ENCODE data around the gene KIAA1755.

KIAA1755 gene, protein sequence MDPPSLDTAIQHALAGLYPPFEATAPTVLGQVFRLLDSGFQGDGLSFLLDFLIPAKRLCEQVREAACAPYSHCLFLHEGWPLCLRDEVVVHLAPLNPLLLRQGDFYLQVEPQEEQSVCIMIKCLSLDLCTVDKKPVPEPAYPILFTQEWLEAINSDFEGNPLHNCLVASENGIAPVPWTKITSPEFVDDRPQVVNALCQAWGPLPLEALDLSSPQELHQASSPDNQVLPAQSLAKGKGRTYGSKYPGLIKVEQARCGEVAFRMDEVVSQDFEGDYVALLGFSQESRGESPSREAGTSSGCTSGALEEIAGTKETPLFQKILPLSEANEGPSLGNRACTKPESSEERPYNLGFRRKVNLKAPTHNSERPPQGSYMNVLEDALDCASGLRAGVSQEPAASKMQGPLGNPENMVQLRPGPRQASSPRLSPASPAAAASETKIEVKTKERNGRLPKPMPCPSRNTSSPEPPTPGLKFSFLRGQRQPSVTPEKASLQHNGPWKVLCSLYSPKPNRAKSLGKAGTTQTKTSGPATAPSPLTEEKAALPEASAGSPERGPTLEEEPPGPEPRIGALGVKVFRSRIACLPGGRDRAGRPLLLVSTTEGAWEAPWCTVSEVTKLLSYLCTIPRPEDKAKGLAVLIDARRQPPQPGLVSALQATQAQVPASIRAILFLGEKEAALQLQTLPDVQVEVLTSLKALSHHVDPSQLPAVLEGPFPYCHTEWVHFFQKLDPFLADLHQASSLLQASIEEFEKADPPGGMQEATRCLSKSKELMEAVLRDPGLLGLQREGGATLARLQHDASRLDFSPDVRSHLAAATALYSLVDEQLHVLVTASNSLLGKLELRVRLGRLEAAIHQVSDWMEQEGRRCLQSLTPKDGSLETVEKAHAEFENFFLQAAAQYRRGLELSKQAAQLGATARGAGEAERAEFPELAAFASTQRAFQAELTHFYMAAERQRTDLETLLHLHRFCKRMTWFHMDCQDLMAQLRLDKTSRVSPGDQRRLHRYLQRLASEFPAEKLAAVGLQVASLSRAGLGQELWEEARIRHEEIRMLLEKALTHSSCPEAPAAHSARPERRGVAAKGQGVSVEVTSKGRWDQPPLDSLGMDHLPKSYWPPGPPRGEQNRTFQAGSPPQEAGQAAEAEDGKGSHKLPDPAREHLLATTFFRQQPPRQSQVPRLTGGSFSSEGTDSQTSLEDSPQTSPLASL

DNA sequence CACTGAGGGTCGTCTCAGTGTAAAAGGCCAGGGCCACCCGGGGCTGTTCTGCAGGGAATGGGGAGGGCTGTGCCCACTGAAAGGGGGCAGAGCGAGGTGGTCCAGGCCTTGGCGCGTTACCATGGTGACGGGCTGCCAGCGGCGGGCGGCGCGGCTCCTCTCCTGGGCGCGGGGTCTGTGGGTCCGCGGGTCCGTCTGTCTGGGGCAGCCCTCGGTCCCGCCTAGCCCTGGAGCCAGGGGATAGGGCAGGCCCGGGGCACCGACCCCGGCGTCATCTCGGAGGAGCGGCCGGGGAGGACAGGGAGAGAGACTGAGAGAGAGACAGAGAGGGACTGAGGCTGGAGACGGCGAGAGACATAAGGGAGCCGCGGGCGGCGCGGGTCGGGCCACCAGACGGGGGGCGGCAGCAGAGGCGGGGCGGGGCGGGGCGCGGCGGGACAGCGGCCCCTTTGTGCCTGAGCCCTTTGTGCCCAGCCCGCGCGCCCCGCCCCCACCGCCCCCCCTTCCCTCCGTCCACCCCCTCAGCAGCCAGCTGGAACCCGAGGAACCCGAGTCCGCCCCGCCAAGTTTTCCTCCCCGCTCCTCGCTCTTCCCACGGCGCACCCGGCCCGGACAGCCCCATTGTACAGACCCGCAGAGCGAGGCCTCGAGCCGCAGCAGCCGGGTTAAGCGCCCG is at the start of gene KIAA1755:
TSS of gene KIAA1755 (minus strand) at position 358 of the 676 bp plus-strand sequence. CDS start at position 123, 235 bp downstream.
- no peak for DNase-seq (ENCODE audit: extremely low read depth in 1 of 2, low read depth in 1 of 2)

DNA sequence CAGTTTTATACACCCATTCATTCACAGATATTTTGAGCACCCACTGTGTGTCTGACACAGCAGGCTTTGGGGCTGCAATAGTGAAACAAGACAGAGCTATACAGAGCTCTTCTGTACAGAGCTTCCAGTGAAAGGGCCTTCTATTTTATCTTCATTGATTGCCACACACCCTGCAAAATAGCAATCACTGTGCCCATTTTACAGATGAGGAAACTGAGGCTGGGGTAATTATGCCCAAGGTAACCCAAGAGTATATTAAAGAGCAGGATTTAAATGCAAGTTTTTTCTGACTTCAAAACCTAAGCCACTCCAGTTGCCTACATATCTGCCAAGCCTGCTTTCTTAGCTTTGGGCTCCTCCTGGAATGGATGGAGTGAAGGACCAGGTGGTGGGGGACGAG is 47.9 kb upstream of the KIAA1755 start:
- DNase-seq (ENCODE audit: extremely low read depth in 1 of 2, low read depth in 1 of 2): no peak

DNA sequence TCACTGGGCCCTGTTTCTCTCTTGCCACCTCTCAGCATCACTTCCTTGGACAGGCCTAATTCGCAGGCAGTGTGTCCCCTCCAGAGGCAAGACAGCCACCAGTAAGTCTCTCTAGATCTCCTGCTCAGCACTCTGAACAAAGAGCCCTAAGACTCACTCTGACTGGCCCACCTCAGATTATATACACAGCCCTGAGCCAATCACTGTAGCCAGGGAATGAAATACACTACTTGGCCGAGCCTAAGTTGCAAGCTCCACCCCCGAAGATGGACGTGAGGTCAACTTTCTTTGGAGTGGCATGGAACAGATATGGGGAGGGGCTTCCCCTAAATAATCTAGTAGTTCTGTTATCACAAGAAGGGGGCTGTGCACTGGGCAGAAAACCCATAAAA is 47.5 kb upstream of the KIAA1755 start:
- no peak for DNase-seq (ENCODE audit: extremely low read depth in 1 of 2, low read depth in 1 of 2)

DNA sequence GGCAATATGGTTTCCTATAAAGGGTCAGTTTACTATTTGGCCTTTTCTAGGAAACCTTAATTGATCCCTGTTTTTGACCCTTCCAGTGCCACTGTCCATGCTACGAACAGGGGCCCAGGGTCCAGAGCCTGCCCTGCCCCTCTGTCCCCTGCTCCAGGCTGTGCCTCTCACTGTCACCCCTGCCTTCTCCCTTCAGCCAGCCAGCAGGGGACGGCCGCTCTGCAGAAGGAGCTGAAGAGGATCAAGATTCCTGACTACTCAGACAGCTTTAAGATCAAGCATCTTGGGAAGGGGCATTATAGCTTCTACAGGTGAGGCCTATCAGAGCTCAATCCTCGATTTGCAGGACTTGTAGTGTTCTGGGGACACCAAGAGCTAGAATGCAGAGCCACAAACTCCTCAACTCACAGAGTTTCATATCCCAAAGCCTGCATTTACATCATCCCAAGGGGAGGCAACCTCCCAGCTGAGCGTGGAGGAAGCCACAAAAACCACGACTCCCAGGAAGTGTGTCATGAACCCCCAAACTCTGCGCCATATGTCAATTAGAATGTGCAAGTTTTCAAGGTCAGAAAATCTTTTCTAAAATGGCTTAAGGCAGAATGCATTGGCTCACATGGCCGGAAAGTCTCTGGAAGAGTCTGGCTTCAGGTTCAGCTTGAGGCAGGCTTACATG is 47.0 kb upstream of the KIAA1755 start:
- DNase-seq (ENCODE audit: extremely low read depth in 1 of 2, low read depth in 1 of 2): no peak

DNA sequence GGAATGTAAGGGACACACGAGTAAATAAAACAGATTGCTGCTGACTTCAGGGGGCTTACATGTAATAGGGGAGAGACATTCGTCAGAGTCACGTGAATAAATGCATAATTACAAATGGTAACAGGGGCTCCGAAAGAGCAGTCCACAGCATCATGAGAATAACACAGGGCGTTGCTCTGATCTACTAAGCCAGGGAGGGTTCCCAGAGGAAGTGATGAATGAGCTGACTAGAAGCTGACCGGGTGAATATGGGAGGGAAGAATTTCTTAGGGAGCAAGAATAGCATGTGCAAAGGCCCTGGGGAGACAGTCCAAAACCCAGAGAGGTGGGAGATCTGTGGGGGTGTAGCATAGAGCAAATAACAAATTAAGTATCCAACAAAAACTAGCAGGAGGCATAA is 45.8 kb upstream of the KIAA1755 start:
- no peak for DNase-seq (ENCODE audit: extremely low read depth in 1 of 2, low read depth in 1 of 2)

DNA sequence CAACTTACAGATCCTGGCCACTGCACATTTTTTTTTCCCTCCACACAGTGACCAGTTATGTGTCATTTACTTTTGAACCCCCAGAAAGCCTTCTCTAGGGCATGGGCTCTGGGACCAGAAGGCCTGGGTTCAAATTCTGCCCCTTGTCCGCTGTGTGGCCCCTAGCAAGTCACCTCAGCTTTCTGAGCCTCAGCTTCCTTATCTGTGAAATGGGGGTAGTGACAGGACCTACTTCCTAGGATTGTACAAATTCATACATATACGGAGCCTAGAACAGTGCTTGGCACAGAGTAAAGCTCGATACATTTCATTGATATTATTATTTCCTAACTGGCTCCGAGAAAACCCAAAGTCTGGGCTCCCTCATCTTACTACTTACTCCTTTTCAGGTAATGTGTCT is 45.0 kb upstream of the KIAA1755 start:
- DNase-seq (ENCODE audit: extremely low read depth in 1 of 2, low read depth in 1 of 2): no peak

DNA sequence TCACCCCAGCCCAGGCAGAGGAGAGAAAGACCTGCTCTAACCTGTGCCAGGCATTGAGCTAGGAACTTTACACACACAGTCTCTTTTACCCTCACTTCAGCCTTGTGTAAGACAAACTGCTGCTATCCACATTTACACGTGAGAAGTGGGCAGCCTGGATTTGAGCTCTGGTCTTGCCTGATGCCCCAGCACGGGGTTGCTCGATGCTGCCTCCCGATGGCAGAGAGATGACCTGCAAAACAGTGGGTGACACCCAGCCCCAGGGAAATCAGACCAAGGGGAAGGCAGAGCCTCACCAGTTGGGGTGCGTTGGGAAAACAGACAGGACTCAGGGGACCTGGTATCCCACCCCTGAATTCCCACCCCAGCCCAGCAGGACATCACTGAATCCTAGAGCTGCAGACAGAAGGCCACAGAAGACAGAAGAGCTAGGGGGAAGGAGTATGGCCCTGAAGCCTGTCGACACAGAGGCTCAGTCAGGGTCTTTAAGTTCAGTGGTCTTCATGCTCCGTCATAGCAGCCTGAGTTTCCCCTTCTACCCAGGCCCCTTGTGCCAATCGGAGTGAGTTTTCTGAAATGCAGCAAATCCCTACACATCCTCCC is 44.4 kb upstream of the KIAA1755 start:
- no peak for DNase-seq (ENCODE audit: extremely low read depth in 1 of 2, low read depth in 1 of 2)

DNA sequence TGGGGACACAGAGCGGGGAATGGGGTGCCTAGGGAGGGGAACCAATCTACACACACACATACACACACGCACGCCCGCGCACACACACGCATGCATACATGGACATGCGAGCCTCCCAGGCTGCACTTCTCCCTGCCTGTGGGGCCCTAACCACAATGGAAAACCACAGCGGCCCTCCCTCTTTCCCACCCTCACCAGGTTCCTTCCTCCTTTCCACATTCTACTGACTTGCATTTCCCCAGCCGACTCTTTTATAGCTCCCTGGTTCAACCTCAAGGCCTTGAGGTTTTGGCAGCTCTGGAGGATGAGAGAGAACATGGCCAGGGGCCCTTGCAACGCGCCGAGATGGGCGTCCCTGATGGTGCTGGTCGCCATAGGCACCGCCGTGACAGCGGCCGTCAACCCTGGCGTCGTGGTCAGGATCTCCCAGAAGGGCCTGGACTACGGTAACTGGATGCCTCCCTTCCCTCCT is 43.4 kb upstream of the KIAA1755 start, which contains the start of gene BPI:
TSS of gene BPI (plus strand) at position 249 of the 472 bp plus-strand sequence. CDS start at position 317, 68 bp downstream.
- DNase-seq (ENCODE audit: extremely low read depth in 1 of 2, low read depth in 1 of 2): no peak

DNA sequence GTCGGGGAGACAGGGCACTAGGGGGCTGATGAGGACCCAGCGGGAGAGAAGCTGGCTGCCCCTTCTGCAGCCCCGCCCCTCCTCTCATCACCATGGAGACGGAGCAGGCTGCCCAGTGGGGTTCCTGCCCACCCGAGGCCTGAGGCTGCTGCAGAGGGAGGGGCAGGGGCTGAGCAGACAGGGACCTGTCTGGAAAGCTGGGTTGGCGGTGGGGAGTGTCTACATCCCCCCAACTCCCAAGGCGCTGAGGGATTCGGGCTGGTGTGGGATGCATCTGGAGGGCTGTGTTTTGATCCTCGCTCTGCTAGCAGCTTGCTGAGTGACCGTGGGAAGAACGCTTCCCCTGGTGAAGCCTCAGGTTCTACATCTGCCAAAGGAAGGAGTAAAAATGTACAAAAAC is 42.3 kb upstream of the KIAA1755 start:
- no peak for DNase-seq (ENCODE audit: extremely low read depth in 1 of 2, low read depth in 1 of 2)

DNA sequence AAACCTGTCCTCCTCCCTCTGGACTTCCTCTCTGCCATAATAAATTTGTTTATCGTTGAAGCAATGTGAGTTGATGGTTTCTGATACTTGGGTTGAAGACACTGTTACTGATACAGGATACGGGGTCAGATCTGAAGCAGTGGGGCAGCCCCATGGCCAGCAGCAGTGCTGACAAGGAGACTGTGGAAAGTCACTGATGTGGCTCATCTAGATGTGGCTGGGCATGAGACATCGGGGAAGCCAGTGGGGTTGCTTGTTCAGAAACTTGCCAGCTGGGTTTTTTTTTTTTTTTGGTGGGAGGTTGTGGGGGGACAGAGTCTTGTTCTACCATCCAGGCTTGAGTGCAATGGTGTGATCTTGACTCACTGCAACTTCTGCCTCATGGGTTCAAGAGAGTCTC is 40.8 kb upstream of the KIAA1755 start:
- DNase-seq (ENCODE audit: extremely low read depth in 1 of 2, low read depth in 1 of 2): no peak

DNA sequence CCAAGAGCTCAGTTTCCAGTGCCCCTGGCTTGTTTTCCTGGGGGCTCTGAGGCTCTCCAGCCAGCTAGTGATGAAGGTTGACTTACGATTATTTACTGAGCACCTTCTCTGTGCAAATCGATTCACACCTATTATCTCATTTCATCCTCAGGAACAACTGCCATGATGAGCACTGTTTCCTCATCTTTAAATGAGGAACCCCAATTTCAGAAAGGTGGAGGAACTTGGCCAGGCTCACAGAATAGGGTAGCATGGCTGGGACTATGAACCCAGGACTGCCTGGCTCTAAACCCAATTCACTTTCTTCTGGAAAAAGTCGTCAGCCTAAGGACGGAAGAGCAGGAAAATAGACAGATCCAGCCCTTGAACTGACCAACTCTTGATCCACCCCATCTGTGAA is 39.9 kb upstream of the KIAA1755 start:
- no peak for DNase-seq (ENCODE audit: extremely low read depth in 1 of 2, low read depth in 1 of 2)

DNA sequence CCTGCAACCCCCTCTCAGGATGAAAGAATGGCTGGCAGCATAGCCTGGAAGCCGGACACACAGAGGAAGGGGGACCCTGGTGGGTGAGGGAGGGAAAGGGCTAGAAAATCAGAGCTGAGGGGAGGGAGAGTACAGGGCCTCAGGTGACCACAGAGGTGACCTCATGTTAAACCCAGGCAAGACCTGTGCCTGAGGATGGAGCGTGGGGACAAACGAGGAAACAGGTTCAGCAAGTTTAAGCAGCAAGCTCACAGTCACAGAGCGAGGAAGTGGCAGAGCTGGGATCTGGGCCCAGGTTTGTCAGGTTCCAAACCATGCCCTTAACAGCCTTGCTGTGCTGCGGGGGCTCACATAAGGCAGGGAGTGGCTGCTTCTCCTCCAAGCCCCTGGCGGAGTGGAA is 39.4 kb upstream of the KIAA1755 start:
- no peak for DNase-seq (ENCODE audit: extremely low read depth in 1 of 2, low read depth in 1 of 2)

DNA sequence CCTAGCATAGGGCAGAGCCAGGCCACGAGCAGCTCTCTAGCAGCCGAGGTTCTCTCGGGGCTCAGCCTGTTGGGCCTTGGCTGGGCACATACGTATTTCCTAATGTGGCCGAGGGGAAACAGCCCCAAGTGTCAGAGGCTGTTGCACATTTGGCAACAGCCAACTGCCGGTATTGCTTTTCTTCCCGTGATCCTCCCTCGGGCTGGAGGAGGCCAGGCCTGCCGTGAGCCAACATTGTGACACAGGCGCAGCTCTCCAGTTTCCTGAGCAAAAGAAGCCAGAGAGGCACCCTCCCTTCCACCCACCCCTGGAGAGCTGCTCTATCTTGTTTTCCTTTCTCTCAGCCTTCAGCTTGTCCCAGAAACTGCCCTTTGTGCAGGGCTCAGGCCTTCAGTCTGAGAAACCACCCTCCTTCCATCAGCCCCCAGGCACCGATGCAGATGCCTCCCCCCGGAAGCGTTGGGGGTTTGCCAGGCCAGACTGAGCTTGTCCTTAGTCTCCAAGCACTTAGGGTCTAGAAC is 38.3 kb upstream of the KIAA1755 start:
- DNase-seq (ENCODE audit: extremely low read depth in 1 of 2, low read depth in 1 of 2): no peak

DNA sequence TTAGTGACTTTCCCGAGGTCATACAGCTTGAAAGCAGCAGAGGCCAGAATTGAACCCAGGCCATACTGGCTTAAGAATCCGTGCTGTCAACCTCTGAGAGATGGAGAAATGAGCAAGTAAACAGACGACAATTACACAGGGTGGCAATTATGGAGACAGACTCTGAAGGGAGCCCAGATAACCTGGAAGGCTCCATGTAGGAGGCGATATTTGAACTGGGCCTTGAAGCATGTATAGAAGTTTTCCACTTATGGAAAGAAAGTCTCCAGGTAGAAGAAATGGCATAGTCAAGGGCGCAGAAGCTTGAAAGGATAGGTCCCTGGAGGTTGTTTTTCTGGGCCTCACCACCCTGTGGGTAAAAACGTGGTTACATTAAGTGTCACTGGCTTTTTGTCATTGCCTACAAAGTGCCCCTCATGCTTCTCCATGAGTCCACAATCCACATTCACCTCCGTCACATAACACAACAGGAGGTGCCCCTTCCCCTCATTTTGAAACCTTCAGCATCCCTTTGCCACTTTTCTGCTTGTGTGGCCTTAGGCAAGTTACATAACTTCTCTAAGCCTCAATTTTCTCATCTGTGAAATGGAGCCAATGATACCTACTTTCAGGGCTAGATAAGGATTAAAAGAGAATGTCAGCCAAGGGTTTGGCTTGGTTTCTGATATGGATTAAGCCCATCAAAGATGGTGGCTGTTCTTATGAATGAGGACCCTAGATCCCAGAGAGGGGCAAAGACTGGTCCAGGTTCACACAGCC is 37.6 kb upstream of the KIAA1755 start:
- no peak for DNase-seq (ENCODE audit: extremely low read depth in 1 of 2, low read depth in 1 of 2)

DNA sequence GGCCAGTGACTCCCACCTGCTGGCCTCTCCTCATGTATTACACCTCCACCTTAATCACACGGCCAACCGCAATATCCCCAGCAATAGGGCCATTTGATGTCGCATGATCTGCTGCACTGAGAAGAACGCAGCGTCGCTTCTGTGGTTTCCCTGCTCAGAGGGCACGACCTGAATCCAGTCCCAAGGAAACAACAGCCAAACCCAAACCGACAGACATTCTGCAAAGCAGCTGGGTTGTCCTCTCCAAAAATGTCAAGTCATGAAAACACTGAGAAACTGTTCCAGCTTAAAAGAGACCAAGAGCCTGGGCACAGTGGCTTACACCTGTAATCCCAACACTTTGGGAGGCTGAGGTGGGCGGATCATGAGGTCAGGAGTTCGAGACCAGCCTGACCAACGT is 35.9 kb upstream of the KIAA1755 start:
- DNase-seq (ENCODE audit: extremely low read depth in 1 of 2, low read depth in 1 of 2): no peak

DNA sequence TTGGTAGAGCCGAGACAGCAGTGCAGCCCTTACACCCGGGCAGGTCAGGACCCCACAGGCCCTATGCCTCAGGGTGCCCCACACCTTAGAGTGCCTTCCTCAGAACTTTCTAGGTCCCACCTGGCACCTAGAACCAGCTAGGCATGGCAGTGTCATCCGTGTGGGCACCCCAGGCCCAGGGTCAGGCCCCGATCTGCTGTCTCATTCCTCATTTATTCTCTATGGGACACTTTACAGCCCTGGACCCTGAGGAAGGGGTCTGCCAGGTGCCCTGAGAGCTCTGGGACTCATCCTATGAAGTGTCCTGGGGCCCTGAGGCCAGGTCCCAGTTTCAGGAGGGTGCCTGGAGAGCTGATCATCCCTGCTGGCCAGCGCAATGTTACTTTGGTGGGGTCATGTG is 35.3 kb upstream of the KIAA1755 start:
- no peak for DNase-seq (ENCODE audit: extremely low read depth in 1 of 2, low read depth in 1 of 2)

DNA sequence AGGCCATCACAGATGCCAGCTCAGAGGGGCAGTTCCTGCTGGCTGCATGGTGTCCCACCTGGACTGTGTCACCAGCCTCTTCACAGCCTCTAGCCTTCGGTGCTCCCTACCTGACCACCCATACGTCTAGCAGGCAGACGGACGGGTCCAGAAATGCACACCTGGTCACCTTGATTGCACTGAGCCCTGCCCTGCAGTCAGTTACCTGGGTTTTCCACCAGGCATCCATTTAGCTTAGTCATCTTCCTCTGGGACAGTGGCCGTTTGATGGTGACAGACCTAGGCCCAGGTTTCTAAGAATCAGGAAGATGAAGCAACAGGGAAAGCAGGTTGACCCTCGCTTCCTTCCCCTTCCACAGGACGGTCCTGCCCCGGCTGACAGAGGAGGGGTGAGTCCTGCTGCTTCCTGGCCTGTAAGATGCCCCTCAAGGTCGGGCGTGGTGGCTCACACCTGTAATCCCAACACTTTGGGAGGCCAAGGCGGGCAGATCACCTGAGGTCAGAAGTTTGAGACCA is 33.6 kb upstream of the KIAA1755 start:
- DNase-seq (ENCODE audit: extremely low read depth in 1 of 2, low read depth in 1 of 2): no peak

DNA sequence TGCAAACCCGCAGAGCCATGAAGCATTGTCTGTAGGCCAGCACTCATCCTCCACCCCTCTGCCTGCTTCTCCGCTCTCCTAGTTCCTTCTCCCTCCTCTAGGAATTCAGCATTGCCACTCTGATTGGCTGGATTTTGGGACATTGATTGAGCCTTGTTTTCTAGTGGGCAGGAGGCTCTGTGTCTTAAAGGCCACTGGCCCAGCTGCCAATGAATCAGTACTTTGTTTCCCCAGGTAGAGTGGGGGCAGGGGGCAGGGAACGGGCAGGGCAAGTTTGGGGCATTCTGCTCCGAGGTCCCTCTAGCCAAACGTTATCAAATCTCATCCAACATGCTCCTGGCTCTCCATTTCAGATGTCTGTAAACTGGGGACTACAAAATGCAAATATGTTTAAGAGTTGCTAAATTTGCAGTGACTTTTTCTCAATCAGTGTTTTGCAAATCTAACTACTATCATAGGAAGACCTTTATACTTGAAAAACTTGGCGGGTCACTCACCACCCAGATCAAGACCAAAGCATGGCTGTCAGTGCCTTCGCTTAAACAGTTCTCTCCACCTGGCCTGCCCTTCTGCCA is 33.0 kb upstream of the KIAA1755 start:
- no peak for DNase-seq (ENCODE audit: extremely low read depth in 1 of 2, low read depth in 1 of 2)

Data from stimulated activated CD8-positive, alpha-beta memory T cell treated with anti-CD3 and anti-CD28 coated beads, Interleukin-7, amount 100 ng/mL, for 48 hours (primary cell).